ENCODE measurements around the gene QRFP. TPM values are rescaled to one million over a fixed set of nuclear protein-coding genes. Genes with fewer than 3 reads are reported as not detected.
A peak's percentile ranks its signal among the peaks of the same experiment; 100 is the strongest.

QRFP gene
- total and polyA plus RNA-seq, 12 donors, result not detected

GRCh38 chr9:130897848-130898551, 1.4 kb upstream of the QRFP start:
- Histone ChIP-seq H3K27ac (no peak overlapping the region), H3K4me3 (no peak overlapping the region), H3K4me1 (replicated peaks in 1 of 2) (no peaks in the 10 kb centered on the region), H3K36me3 (replicated peaks in 1 of 2) (peaks cover 0 to 6% of the 10 kb centered on the region in 2 donors), H3K9me3 (replicated peaks in 1 of 3) (no peaks in the 10 kb centered on the region), H3K27me3 (no peaks in the 10 kb centered on the region)
- 65 to 78% (median 75%) methylated on average over 18 to 29 of the region's 29 CpGs for WGBS, 4 donors
- TF ChIP-seq, protein P1, sequence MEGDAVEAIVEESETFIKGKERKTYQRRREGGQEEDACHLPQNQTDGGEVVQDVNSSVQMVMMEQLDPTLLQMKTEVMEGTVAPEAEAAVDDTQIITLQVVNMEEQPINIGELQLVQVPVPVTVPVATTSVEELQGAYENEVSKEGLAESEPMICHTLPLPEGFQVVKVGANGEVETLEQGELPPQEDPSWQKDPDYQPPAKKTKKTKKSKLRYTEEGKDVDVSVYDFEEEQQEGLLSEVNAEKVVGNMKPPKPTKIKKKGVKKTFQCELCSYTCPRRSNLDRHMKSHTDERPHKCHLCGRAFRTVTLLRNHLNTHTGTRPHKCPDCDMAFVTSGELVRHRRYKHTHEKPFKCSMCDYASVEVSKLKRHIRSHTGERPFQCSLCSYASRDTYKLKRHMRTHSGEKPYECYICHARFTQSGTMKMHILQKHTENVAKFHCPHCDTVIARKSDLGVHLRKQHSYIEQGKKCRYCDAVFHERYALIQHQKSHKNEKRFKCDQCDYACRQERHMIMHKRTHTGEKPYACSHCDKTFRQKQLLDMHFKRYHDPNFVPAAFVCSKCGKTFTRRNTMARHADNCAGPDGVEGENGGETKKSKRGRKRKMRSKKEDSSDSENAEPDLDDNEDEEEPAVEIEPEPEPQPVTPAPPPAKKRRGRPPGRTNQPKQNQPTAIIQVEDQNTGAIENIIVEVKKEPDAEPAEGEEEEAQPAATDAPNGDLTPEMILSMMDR (IDR thresholded peaks at IDR 0.05), result no peak
- TF ChIP-seq POLR2A (IDR thresholded peaks at IDR 0.05), result no peak
- DNase-seq, result peak in 1 of 7 donors; percentile 20
- intact Hi-C loops (cut with DNase I), result no loop called here

- H3K27me3 ChIP-seq, result no peaks in the 10 kb centered on the region
- WGBS, 4 donors, result 68 to 88% (median 77%) methylated on average over 10 to 16 of the region's 16 CpGs
- H3K36me3 ChIP-seq (replicated peaks in 1 of 2), result peaks cover 0 to 10% of the 10 kb centered on the region in 2 donors
- no peak for DNase-seq
- no peaks in the 10 kb centered on the region for H3K9me3 ChIP-seq (replicated peaks in 1 of 3)
- H3K4me3 ChIP-seq, result no peak overlapping the region
- no peak overlapping the region for H3K27ac ChIP-seq
- intact Hi-C loops (cut with DNase I), result no loop called here
- TF ChIP-seq, protein P1 (IDR thresholded peaks at IDR 0.05), result no peak
- TF ChIP-seq POLR2A (IDR thresholded peaks at IDR 0.05), result no peak
- no peaks in the 10 kb centered on the region for H3K4me1 ChIP-seq (replicated peaks in 1 of 2)
Observed at GRCh38 chr9:130897105-130897751, 616 bp upstream of the QRFP start.

DNA sequence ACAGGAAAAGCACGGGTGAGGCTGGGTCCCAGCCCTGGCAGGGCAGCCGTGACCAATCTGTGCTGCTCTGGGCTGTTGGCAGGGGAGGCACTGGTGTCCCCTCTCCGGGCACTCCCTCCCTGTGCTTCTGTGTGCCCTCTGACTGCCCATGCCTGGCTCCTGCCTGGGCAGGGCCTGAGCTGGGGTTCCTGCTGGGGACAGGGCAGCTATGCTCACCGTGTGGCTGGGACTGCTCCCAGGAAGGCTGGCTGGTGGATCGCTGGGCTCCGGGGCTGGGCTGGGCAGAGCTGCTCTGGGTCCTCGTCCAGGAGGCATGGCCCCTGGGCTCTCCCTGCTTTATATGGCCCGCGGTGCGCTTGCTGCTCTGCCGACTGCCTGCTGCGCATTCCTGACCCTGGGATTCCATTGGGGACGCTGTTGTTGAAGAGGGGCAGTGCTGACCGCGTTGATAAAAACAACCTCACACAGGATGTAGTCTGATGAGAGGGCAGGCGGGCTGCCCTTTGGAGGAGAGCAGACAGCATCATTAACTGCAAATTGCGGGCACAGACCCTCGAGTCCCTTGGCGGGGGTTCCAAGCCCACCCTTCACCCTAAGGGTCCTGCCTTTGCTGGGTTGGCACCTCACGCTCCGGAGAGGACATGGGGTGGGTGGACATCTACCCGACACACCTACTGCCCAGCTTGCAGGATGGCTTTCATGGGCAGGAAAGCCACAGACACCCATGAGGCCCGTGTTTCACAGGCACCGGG, 955 bp downstream of the QRFP start:
- Histone ChIP-seq H3K4me3 (no peak overlapping the region), H3K9me3 (replicated peaks in 1 of 3) (no peaks in the 10 kb centered on the region), H3K27me3 (no peaks in the 10 kb centered on the region), H3K36me3 (replicated peaks in 1 of 2) (peaks cover 0 to 10% of the 10 kb centered on the region in 2 donors), H3K27ac (no peak overlapping the region), H3K4me1 (replicated peaks in 1 of 2) (no peaks in the 10 kb centered on the region)
- TF ChIP-seq, protein P1 (IDR thresholded peaks at IDR 0.05), result no peak
- no peak for TF ChIP-seq POLR2A (IDR thresholded peaks at IDR 0.05)
- intact Hi-C loops (cut with DNase I), result no loop called here
- 40 to 59% (median 51%) methylated on average over 1 to 24 of the region's 24 CpGs for WGBS, 4 donors
- no peak for DNase-seq

- no peaks in the 10 kb centered on the region for H3K9me3 ChIP-seq (replicated peaks in 1 of 3)
- no peak overlapping the region for H3K4me3 ChIP-seq
- no peaks in the 10 kb centered on the region for H3K4me1 ChIP-seq (replicated peaks in 1 of 2)
- no peak overlapping the region for H3K27ac ChIP-seq
- peaks cover 0 to 15% of the 10 kb centered on the region in 2 donors for H3K36me3 ChIP-seq (replicated peaks in 1 of 2)
- no peak for DNase-seq
- intact Hi-C loops (cut with DNase I), result no loop called here
- H3K27me3 ChIP-seq, result no peaks in the 10 kb centered on the region
- WGBS, 4 donors, result 75 to 79% (median 77%) methylated on average over 7 to 9 of the region's 9 CpGs
- TF ChIP-seq, protein P1 (IDR thresholded peaks at IDR 0.05), result no peak
Observed at GRCh38 chr9:130895038-130895437, 1.6 kb downstream of the QRFP start.
